Skin epidermis (tissue), 12 donors: Measurements from ENCODE around the gene IL3.
A peak's percentile ranks its signal among the peaks of the same experiment; 100 is the strongest.
"Not testable (repeated sequence)": the region's sequence is repeated elsewhere in the genome, so short reads cannot be mapped to it uniquely, and the experiment has no call there.

ENCODE experiments used
- H3K27ac ChIP-seq, 21 experiments: fragments of 200-600 bp; sonication (generic) in 11 of 21; one replicate each; pipeline ENCODE4 v1.5.0; 2020; ENCODE audit warnings: mild to moderate bottlenecking in 3 of 21, inconsistent platforms in 2 of 21, moderate library complexity in 2 of 21
- H3K4me3 ChIP-seq, 7 experiments: fragments of 200-600 bp; sonication (generic) in 2 of 7; one replicate each; pipeline ENCODE4 v1.5.0; 2020; ENCODE audit warnings: inconsistent platforms in 2 of 7, mild to moderate bottlenecking in 2 of 7, moderate library complexity in 1 of 7

Gene IL3

DNA sequence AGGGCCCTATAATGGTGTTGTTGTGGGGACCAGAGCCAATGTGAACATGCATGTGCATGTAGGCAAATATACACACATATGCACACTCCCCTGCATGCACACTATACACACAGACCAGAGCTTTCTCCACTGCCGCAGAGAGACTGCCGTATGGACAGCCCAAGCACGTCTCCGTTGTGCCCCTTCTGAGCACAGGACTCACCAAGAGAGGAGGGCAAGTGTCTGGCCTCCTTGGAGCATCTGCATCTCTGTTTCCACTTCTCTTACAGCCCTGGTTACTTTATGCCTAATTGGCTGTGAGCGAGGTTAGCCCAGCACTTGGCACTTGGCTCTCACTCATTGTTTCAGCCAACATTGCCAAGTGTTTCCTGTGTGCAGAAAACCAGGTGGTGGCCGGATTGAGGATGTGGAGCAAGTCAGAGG is 43.5 kb downstream of the IL3 start:
- H3K4me3 ChIP-seq = no peak overlapping the region
- H3K27ac ChIP-seq = peak overlapping the region in 16 of 21 experiments; percentile 19 to 86 (median 55)

- H3K4me3 ChIP-seq = no peak overlapping the region
- H3K27ac ChIP-seq = peak overlapping the region in 4 of 21 experiments; percentile 40 to 86 (median 80)
Measured at GRCh38 chr5:132104556-132104955, 44.1 kb downstream of the IL3 start.

GRCh38 chr5:132105688-132106087 is 45.2 kb downstream of the IL3 start:
- H3K27ac ChIP-seq = no peak overlapping the region
- no peak overlapping the region for H3K4me3 ChIP-seq

- not testable (repeated sequence) for H3K27ac ChIP-seq, H3K4me3 ChIP-seq
Measured at GRCh38 chr5:132108495-132108894, 48.0 kb downstream of the IL3 start.

DNA sequence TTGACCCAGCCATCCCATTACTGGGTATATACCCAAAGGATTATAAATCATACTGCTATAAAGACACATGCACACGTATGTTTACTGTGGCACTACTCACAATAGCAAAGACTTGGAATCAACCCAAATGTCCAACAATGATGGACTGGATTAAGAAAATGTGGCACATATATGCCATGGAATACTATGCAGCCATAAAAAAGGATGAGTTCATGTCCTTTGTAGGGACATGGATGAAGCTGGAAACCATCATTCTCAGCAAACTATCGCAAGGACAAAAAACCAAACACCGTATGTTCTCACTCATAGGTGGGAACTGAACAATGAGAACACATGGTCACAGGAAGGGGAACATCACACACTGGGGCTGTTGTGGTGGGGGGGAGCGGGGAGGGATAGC is 48.5 kb downstream of the IL3 start:
- H3K27ac ChIP-seq, H3K4me3 ChIP-seq: not testable (repeated sequence)

- H3K4me3 ChIP-seq = no peak overlapping the region
- H3K27ac ChIP-seq = no peak overlapping the region
Measured at GRCh38 chr5:132109494-132110053, 49.1 kb downstream of the IL3 start.

DNA sequence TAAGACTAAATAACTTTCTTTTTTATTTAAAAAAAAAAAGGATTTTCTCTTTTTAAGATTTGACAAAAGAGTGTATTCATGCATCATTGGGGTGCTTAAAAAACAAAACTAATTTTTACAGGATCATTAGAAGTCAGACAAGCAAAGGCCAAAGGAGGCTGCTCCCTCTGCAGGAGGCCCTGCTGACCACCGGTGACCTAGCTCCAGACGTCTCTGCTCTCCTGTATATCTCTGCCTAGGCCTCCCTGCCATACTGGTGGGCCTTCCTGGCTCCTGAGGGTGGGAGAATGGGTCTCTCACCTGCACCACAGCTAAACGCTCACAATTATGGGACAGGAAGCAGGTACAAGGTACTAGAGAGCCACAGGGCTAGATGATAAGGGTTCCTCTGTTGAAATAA is 49.7 kb downstream of the IL3 start:
- peak overlapping the region in 1 of 21 experiments; percentile 45 for H3K27ac ChIP-seq
- H3K4me3 ChIP-seq = no peak overlapping the region

- H3K27ac ChIP-seq = peak overlapping the region in 2 of 21 experiments; percentile 37 to 45
- no peak overlapping the region for H3K4me3 ChIP-seq
Measured at GRCh38 chr5:132110930-132111329, 50.5 kb downstream of the IL3 start.

DNA sequence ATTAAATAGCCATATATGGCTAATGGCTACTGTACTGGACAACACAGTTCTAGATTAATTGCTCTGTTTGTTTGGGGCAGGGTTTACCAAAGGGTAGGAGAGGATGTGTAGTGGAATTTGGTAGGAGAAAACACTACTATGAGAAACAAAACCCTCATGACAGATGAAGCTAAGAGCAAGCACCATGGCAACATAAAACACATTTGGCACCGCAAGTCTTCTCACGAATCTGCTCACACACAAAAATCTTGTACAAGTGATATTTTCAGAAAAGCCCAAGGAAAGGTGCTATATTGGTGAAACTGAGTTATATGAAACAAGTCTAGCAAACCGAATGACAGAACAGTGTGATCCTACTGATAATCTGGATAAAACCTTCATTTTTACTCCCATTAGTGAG is 51.7 kb downstream of the IL3 start:
- Histone ChIP-seq H3K27ac (no peak overlapping the region), H3K4me3 (no peak overlapping the region)
